Renal cortical epithelial cell (primary cell): Measurements from ENCODE around the gene LAPTM5. TPM values are rescaled to one million over a fixed set of nuclear protein-coding genes. Genes with fewer than 3 reads are reported as not detected.

ENCODE experiments used
- DNase-seq: peaks from one replicate; pipeline ENCODE4 v3.0.0-alpha.2; 2011; ENCODE audit warnings: low read depth
- total RNA-seq: library from RNA; depleted of rRNA; stranded (reverse); fragments of >200 nt; gene quantifications from 2 replicates; pipeline ENCODE4 v1.2.3, GENCODE V29; 2014

LAPTM5 gene
- total RNA-seq, 1 donor from 2014 or later = not detected

- no peak for DNase-seq
Observed at GRCh38 chr1:30787266-30787665, 29.7 kb upstream of the LAPTM5 start.

GRCh38 chr1:30786264-30786991 lies 28.9 kb upstream of the LAPTM5 start:
- DNase-seq = no peak

GRCh38 chr1:30785714-30786113 lies 28.1 kb upstream of the LAPTM5 start:
- no peak for DNase-seq

GRCh38 chr1:30785181-30785580 lies 27.6 kb upstream of the LAPTM5 start:
- no peak for DNase-seq

- DNase-seq = no peak
Observed at GRCh38 chr1:30783256-30783915, 25.8 kb upstream of the LAPTM5 start.

GRCh38 chr1:30782361-30783255 lies 25.0 kb upstream of the LAPTM5 start:
- DNase-seq = no peak

- DNase-seq = no peak
Observed at GRCh38 chr1:30781906-30782305, 24.3 kb upstream of the LAPTM5 start.

GRCh38 chr1:30780409-30780808 lies 22.8 kb upstream of the LAPTM5 start:
- no peak for DNase-seq

- DNase-seq = peak; percentile 33
Observed at GRCh38 chr1:30779294-30780071, 21.9 kb upstream of the LAPTM5 start.

- DNase-seq = no peak
Observed at GRCh38 chr1:30778979-30779293, 21.4 kb upstream of the LAPTM5 start.

- peak; percentile 75 for DNase-seq
Observed at GRCh38 chr1:30778154-30778978, 20.8 kb upstream of the LAPTM5 start.

- DNase-seq = no peak
Observed at GRCh38 chr1:30777904-30778153, 20.3 kb upstream of the LAPTM5 start.

GRCh38 chr1:30777060-30777903 lies 19.7 kb upstream of the LAPTM5 start:
- DNase-seq = no peak

GRCh38 chr1:30776097-30777059 lies 18.8 kb upstream of the LAPTM5 start:
- no peak for DNase-seq

GRCh38 chr1:30775433-30775975 lies 17.9 kb upstream of the LAPTM5 start:
- no peak for DNase-seq

- no peak for DNase-seq
Observed at GRCh38 chr1:30774550-30775432, 17.2 kb upstream of the LAPTM5 start.

- no peak for DNase-seq
Observed at GRCh38 chr1:30773722-30774358, 16.3 kb upstream of the LAPTM5 start.
